Activated T-helper 1 cell treated with anti-CD3 and anti-CD28 coated beads, Interleukin-12 subunit alpha, Interleukin-12 subunit beta, Interleukin-2, Interleukin-4 antibody, amounts not matched to agents 30 ng/mL and 10 ng/mL and 1 ng/mL, durations not matched to agents 14 hours and 24 hours and 36 hours (primary cell): ENCODE results near the gene KCNMA1. TPM values are rescaled to one million over a fixed set of nuclear protein-coding genes. Genes with fewer than 3 reads are reported as not detected.

ENCODE experiments used
- DNase-seq: peaks from one replicate; pipeline ENCODE4 v3.0.0; 2021; ENCODE audit warnings: low spot score
- H3K27ac Mint-ChIP-seq: one replicate; pipeline ENCODE4 v1.8.0; 2021; ENCODE audit warnings: mild to moderate bottlenecking, mixed read lengths
- H3K27me3 Mint-ChIP-seq: one replicate; pipeline ENCODE4 v1.8.0; 2022; ENCODE audit warnings: mild to moderate bottlenecking, moderate library complexity, mixed read lengths; ENCODE audit not compliant: insufficient read depth
- H3K36me3 Mint-ChIP-seq: one replicate; pipeline ENCODE4 v1.8.0; 2021; ENCODE audit warnings: low read depth, mixed read lengths
- H3K4me1 Mint-ChIP-seq: one replicate; pipeline ENCODE4 v1.8.0; 2021; ENCODE audit warnings: low read depth, mixed read lengths
- H3K4me3 Mint-ChIP-seq: one replicate; pipeline ENCODE4 v1.8.0; 2021; ENCODE audit warnings: mild to moderate bottlenecking, moderate library complexity, mixed read lengths
- H3K9me3 Mint-ChIP-seq: one replicate; pipeline ENCODE4 v1.8.0; 2021; ENCODE audit warnings: mixed read lengths
- intact Hi-C: fragments of 100-400 bp; cut with micrococcal nuclease; formaldehyde crosslinking; loops from one replicate; pipeline ENCODE4 v1.15.1; 2024
- total RNA-seq: library from RNA; stranded (reverse); gene quantifications from 2 replicates; pipeline ENCODE4 v1.2.3, GENCODE V29; 2022

Gene KCNMA1
- total RNA-seq, 1 donor from 2014 or later = not detected

- H3K27ac Mint-ChIP-seq = no peak overlapping the region
Observed at GRCh38 chr10:77636282-77636966, 1.2 kb downstream of the KCNMA1 start.

GRCh38 chr10:77635402-77636227 lies 2.0 kb downstream of the KCNMA1 start:
- Mint-ChIP-seq H3K4me1 (no peaks in the 10 kb centered on the region), H3K4me3 (no peak overlapping the region), H3K27ac (no peak overlapping the region), H3K36me3 (no peaks in the 10 kb centered on the region), H3K27me3 (peaks cover 35% of the 10 kb centered on the region), H3K9me3 (no peaks in the 10 kb centered on the region)
- no peak for DNase-seq
- intact Hi-C loops = no loop called here

More at GRCh38 chr10:77636282-77636966, 1.2 kb downstream of the KCNMA1 start:
- DNase-seq = no peak
- no peaks in the 10 kb centered on the region for H3K36me3 Mint-ChIP-seq
- intact Hi-C loops = no loop called here
- H3K4me3 Mint-ChIP-seq = no peak overlapping the region
- no peaks in the 10 kb centered on the region for H3K4me1 Mint-ChIP-seq
- peaks cover 39% of the 10 kb centered on the region for H3K27me3 Mint-ChIP-seq
- H3K9me3 Mint-ChIP-seq = no peaks in the 10 kb centered on the region

GRCh38 chr10:77634939-77635338 lies 2.7 kb downstream of the KCNMA1 start:
- DNase-seq = no peak
- H3K4me3 Mint-ChIP-seq = no peak overlapping the region
- H3K36me3 Mint-ChIP-seq = no peaks in the 10 kb centered on the region
- intact Hi-C loops = no loop called here
- H3K9me3 Mint-ChIP-seq = no peaks in the 10 kb centered on the region
- H3K4me1 Mint-ChIP-seq = no peaks in the 10 kb centered on the region
- H3K27me3 Mint-ChIP-seq = peaks cover 33% of the 10 kb centered on the region
- no peak overlapping the region for H3K27ac Mint-ChIP-seq

GRCh38 chr10:77633376-77633775 lies 4.2 kb downstream of the KCNMA1 start:
- no peaks in the 10 kb centered on the region for H3K36me3 Mint-ChIP-seq
- peaks cover 24% of the 10 kb centered on the region for H3K27me3 Mint-ChIP-seq
- no peak for DNase-seq
- H3K9me3 Mint-ChIP-seq = no peaks in the 10 kb centered on the region
- no peak overlapping the region for H3K4me3 Mint-ChIP-seq
- no peaks in the 10 kb centered on the region for H3K4me1 Mint-ChIP-seq
- H3K27ac Mint-ChIP-seq = no peak overlapping the region
- intact Hi-C loops = no loop called here

GRCh38 chr10:77631241-77631640 lies 6.4 kb downstream of the KCNMA1 start:
- no peak for DNase-seq
- Mint-ChIP-seq H3K27me3 (peaks cover 15% of the 10 kb centered on the region), H3K4me3 (no peak overlapping the region), H3K36me3 (no peaks in the 10 kb centered on the region), H3K9me3 (no peaks in the 10 kb centered on the region), H3K4me1 (no peaks in the 10 kb centered on the region), H3K27ac (no peak overlapping the region)
- intact Hi-C loops = no loop called here

- Mint-ChIP-seq H3K27me3 (peaks cover 7% of the 10 kb centered on the region), H3K36me3 (no peaks in the 10 kb centered on the region), H3K9me3 (no peaks in the 10 kb centered on the region), H3K27ac (no peak overlapping the region), H3K4me1 (no peaks in the 10 kb centered on the region), H3K4me3 (no peak overlapping the region)
- intact Hi-C loops = no loop called here
- DNase-seq = no peak
Observed at GRCh38 chr10:77630507-77630848, 7.1 kb downstream of the KCNMA1 start.

- no peak for DNase-seq
- peaks cover 2% of the 10 kb centered on the region for H3K27me3 Mint-ChIP-seq
- no peak overlapping the region for H3K4me3 Mint-ChIP-seq
- H3K4me1 Mint-ChIP-seq = no peaks in the 10 kb centered on the region
- H3K27ac Mint-ChIP-seq = no peak overlapping the region
- no peaks in the 10 kb centered on the region for H3K9me3 Mint-ChIP-seq
- intact Hi-C loops = no loop called here
- no peaks in the 10 kb centered on the region for H3K36me3 Mint-ChIP-seq
Observed at GRCh38 chr10:77629775-77630506, 7.7 kb downstream of the KCNMA1 start.

- intact Hi-C loops = no loop called here
- H3K27ac Mint-ChIP-seq = no peak overlapping the region
- no peaks in the 10 kb centered on the region for H3K27me3 Mint-ChIP-seq
- no peaks in the 10 kb centered on the region for H3K4me1 Mint-ChIP-seq
- no peaks in the 10 kb centered on the region for H3K36me3 Mint-ChIP-seq
- H3K4me3 Mint-ChIP-seq = no peak overlapping the region
- no peaks in the 10 kb centered on the region for H3K9me3 Mint-ChIP-seq
- DNase-seq = no peak
Observed at GRCh38 chr10:77628906-77629730, 8.5 kb downstream of the KCNMA1 start.

- Mint-ChIP-seq H3K27ac (no peak overlapping the region), H3K36me3 (no peaks in the 10 kb centered on the region), H3K4me1 (no peaks in the 10 kb centered on the region), H3K27me3 (peaks cover 3% of the 10 kb centered on the region), H3K9me3 (no peaks in the 10 kb centered on the region), H3K4me3 (no peak overlapping the region)
- DNase-seq = no peak
- intact Hi-C loops = no loop called here
Observed at GRCh38 chr10:77626266-77626935, 11.2 kb downstream of the KCNMA1 start.

GRCh38 chr10:77625379-77625778 lies 12.2 kb downstream of the KCNMA1 start:
- H3K4me1 Mint-ChIP-seq = no peaks in the 10 kb centered on the region
- H3K36me3 Mint-ChIP-seq = no peaks in the 10 kb centered on the region
- DNase-seq = no peak
- intact Hi-C loops = no loop called here
- H3K27ac Mint-ChIP-seq = no peak overlapping the region
- H3K27me3 Mint-ChIP-seq = peaks cover 3% of the 10 kb centered on the region
- H3K9me3 Mint-ChIP-seq = no peaks in the 10 kb centered on the region
- no peak overlapping the region for H3K4me3 Mint-ChIP-seq

- Mint-ChIP-seq H3K27ac (no peak overlapping the region), H3K27me3 (peaks cover 3% of the 10 kb centered on the region), H3K4me3 (no peak overlapping the region), H3K9me3 (no peaks in the 10 kb centered on the region), H3K4me1 (no peaks in the 10 kb centered on the region), H3K36me3 (no peaks in the 10 kb centered on the region)
- intact Hi-C loops = no loop called here
- no peak for DNase-seq
Observed at GRCh38 chr10:77622889-77623291, 14.7 kb downstream of the KCNMA1 start.

GRCh38 chr10:77620731-77621130 lies 16.9 kb downstream of the KCNMA1 start:
- Mint-ChIP-seq H3K9me3 (no peaks in the 10 kb centered on the region), H3K27me3 (peaks cover 3% of the 10 kb centered on the region), H3K4me3 (no peak overlapping the region), H3K27ac (no peak overlapping the region), H3K36me3 (no peaks in the 10 kb centered on the region), H3K4me1 (no peaks in the 10 kb centered on the region)
- no peak for DNase-seq
- intact Hi-C loops = no loop called here
